Neural cell (in vitro differentiated cells): ENCODE measurements around the gene CABLES1. TPM values are rescaled to one million over a fixed set of nuclear protein-coding genes. Genes with fewer than 3 reads are reported as not detected.

ENCODE experiments used
- H2AFZ ChIP-seq: fragments of 200-600, 300-800 bp; sonication (generic), shearing (Covaris generic); 2 replicates; pipeline ENCODE4 v1.6.0; 2014; ENCODE audit warnings: low read depth, mild to moderate bottlenecking, antibody characterized with exemption, low read length, moderate library complexity
- H3F3A ChIP-seq: fragments of 200-600 bp; shearing (Covaris generic); 2 replicates; pipeline ENCODE4 v1.6.1; 2016; ENCODE audit warnings: mild to moderate bottlenecking, moderate library complexity, mixed read lengths, antibody characterized with exemption, low read length; ENCODE audit not compliant: insufficient read depth, poor library complexity, severe bottlenecking
- H3K27ac ChIP-seq: fragments of 200-600, 300-800 bp; sonication (generic), shearing (Covaris generic); 2 replicates; pipeline ENCODE4 v1.5.1; 2014; ENCODE audit warnings: mild to moderate bottlenecking, low read length, moderate library complexity
- H3K27me3 ChIP-seq: fragments of 300-800, 200-600 bp; sonication (generic), shearing (Covaris generic); 2 replicates; pipeline ENCODE4 v1.6.0; 2014; ENCODE audit warnings: mild to moderate bottlenecking, low read depth, low read length, moderate library complexity; ENCODE audit not compliant: insufficient read depth
- H3K36me3 ChIP-seq: fragments of 300-800, 200-600 bp; sonication (generic), shearing (Covaris generic); 2 replicates; pipeline ENCODE4 v1.5.1; 2014; ENCODE audit warnings: mild to moderate bottlenecking, antibody characterized with exemption, low read length, moderate library complexity; ENCODE audit not compliant: insufficient read depth
- H3K4me2 ChIP-seq: fragments of 300-800, 200-600 bp; sonication (generic), shearing (Covaris generic); 2 replicates; pipeline ENCODE4 v1.6.0; 2014; ENCODE audit warnings: mild to moderate bottlenecking, low read length
- H3K4me3 ChIP-seq: fragments of 300-800, 200-600 bp; sonication (generic), shearing (Covaris generic); 2 replicates; pipeline ENCODE4 v1.5.1; 2014; ENCODE audit warnings: mild to moderate bottlenecking, low read length, moderate library complexity
- H3K79me2 ChIP-seq: fragments of 200-600 bp; shearing (Covaris generic); replicated peaks from 2 replicates; pipeline ENCODE4 v1.6.0; 2014; ENCODE audit warnings: mild to moderate bottlenecking, low read length, moderate library complexity; ENCODE audit not compliant: insufficient read depth
- H3K9ac ChIP-seq: fragments of 300-800, 200-600 bp; sonication (generic), shearing (Covaris generic); 2 replicates; pipeline ENCODE4 v1.6.1; 2016; ENCODE audit warnings: mild to moderate bottlenecking, low read length, mixed read lengths
- H3K9me2 ChIP-seq: fragments of 200-600 bp; shearing (Covaris generic); 2 replicates; pipeline ENCODE4 v1.6.1; 2016; ENCODE audit warnings: mild to moderate bottlenecking, low read length, mixed read lengths; ENCODE audit not compliant: insufficient read depth
- H3K9me3 ChIP-seq: fragments of 200-600, 300-800 bp; sonication (generic), shearing (Covaris generic); 2 replicates; pipeline ENCODE4 v1.6.1; 2016; ENCODE audit warnings: mild to moderate bottlenecking, mixed run types, low read length, moderate library complexity, mixed read lengths
- H4K20me1 ChIP-seq: fragments of 200-600 bp; shearing (Covaris generic); 2 replicates; pipeline ENCODE4 v1.6.1; 2016; ENCODE audit warnings: mild to moderate bottlenecking, mixed run types; ENCODE audit not compliant: insufficient read depth
- CTCF ChIP-seq: fragments of 450-650 bp; IDR thresholded peaks from 2 replicates; pipeline ENCODE4 v1.5.1; 2014; ENCODE audit warnings: antibody characterized with exemption, mild to moderate bottlenecking, moderate library complexity; ENCODE audit not compliant: poor library complexity, severe bottlenecking
- EP300 ChIP-seq: fragments of 450-650 bp; conservative IDR thresholded peaks from 2 replicates; pipeline ENCODE4 v1.6.1; 2014; ENCODE audit warnings: antibody characterized with exemption, mild to moderate bottlenecking, moderate library complexity; ENCODE audit not compliant: poor library complexity, severe bottlenecking
- EZH2 ChIP-seq: fragments of 200-600, 300-800 bp; shearing (Covaris generic), sonication (generic); IDR thresholded peaks from 2 replicates; pipeline ENCODE4 v1.6.1; 2014; ENCODE audit warnings: antibody characterized with exemption, low read length, borderline replicate concordance, mild to moderate bottlenecking; ENCODE audit not compliant: insufficient read depth, poor library complexity, severe bottlenecking
- MXI1 ChIP-seq: fragments of 450-650 bp; conservative IDR thresholded peaks from 2 replicates; pipeline ENCODE4 v1.6.1; 2014; ENCODE audit warnings: antibody characterized with exemption, mild to moderate bottlenecking; ENCODE audit not compliant: poor library complexity, severe bottlenecking
- POLR2AphosphoS5 ChIP-seq: IDR thresholded peaks from 2 replicates; pipeline ENCODE4 v1.6.1; 2012
- RAD21 ChIP-seq: fragments of 450-650 bp; conservative IDR thresholded peaks from 2 replicates; pipeline ENCODE4 v1.6.1; 2014; ENCODE audit warnings: antibody characterized with exemption, mild to moderate bottlenecking, moderate library complexity
- REST ChIP-seq: IDR thresholded peaks from 2 replicates; pipeline ENCODE4 v1.6.1; 2012; ENCODE audit warnings: borderline replicate concordance
- SMC3 ChIP-seq: fragments of 450-650 bp; conservative IDR thresholded peaks from 2 replicates; pipeline ENCODE4 v1.6.1; 2014; ENCODE audit warnings: antibody characterized with exemption, mild to moderate bottlenecking, moderate library complexity; ENCODE audit not compliant: poor library complexity
- TAF1 ChIP-seq: IDR thresholded peaks from 2 replicates; pipeline ENCODE4 v1.6.1; 2012; ENCODE audit warnings: low read depth
- polyA plus RNA-seq: library from polyadenylated mRNA; depleted of rRNA; stranded (reverse); fragments of >200 nt; gene quantifications from 2 replicates; pipeline ENCODE4 v1.2.3, GENCODE V29; 2014

Gene CABLES1
- polyA plus RNA-seq, 1 donor from 2014 or later = 1.4 TPM

GRCh38 chr18:23159344-23159743, 24.1 kb downstream of the CABLES1 start:
- TF ChIP-seq EZH2 (no peak), POLR2AphosphoS5 (no peak), REST (no peak), SMC3 (no peak), TAF1 (no peak)
- no peak overlapping the region for H3K4me3 ChIP-seq
- no peaks in the 10 kb centered on the region for H3K79me2 ChIP-seq
- H3K4me2 ChIP-seq = no peak overlapping the region
- no peak overlapping the region for H2AFZ ChIP-seq
- no peaks in the 10 kb centered on the region for H3K27me3 ChIP-seq
- H3K9me3 ChIP-seq = no peaks in the 10 kb centered on the region
- H3F3A ChIP-seq = no peaks in the 10 kb centered on the region
- no peaks in the 10 kb centered on the region for H3K9me2 ChIP-seq
- no peaks in the 10 kb centered on the region for H4K20me1 ChIP-seq
- no peak overlapping the region for H3K9ac ChIP-seq
- no peaks in the 10 kb centered on the region for H3K36me3 ChIP-seq
- no peak overlapping the region for H3K27ac ChIP-seq

- TF ChIP-seq EP300 = no peak
- no peak for TF ChIP-seq TAF1
- TF ChIP-seq RAD21 = no peak
- TF ChIP-seq EZH2 = no peak
- no peak for TF ChIP-seq SMC3
- no peak for TF ChIP-seq REST
- no peak for TF ChIP-seq MXI1
- TF ChIP-seq CTCF = no peak
- no peak for TF ChIP-seq POLR2AphosphoS5
- Histone ChIP-seq H3K9ac (no peak overlapping the region), H3K9me3 (no peaks in the 10 kb centered on the region), H3K4me2 (no peak overlapping the region), H3K9me2 (no peaks in the 10 kb centered on the region), H3K27me3 (no peaks in the 10 kb centered on the region), H3K4me3 (no peak overlapping the region), H3K79me2 (no peaks in the 10 kb centered on the region), H3F3A (no peaks in the 10 kb centered on the region), H3K36me3 (no peaks in the 10 kb centered on the region), H4K20me1 (no peaks in the 10 kb centered on the region), H2AFZ (no peak overlapping the region), H3K27ac (no peak overlapping the region)
These were observed 27.2 kb downstream of the CABLES1 start for GRCh38 chr18:23162473-23162872.
